ENCODE results near the gene SIX6.

The SIX6 gene

DNA sequence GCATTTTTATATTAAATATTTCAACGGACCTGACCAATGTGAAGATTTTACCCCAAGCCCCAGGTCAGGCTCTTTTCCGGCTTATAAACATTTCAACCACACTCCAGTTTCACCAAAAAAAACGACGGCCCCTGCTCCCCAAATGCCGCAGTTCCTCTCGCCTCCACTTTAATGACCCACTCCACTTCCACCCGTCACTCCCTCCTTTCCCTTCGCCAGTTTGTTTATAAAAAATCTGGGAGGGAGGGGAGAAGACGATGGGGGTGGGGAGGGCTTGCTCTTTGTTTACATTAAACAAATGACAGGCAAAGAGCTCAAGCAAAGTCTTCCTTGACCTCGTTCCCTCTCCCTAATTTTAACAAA, 5.4 kb downstream of the SIX6 start:
- no peak for DNase-seq (ENCODE audit: low read depth)

DNA sequence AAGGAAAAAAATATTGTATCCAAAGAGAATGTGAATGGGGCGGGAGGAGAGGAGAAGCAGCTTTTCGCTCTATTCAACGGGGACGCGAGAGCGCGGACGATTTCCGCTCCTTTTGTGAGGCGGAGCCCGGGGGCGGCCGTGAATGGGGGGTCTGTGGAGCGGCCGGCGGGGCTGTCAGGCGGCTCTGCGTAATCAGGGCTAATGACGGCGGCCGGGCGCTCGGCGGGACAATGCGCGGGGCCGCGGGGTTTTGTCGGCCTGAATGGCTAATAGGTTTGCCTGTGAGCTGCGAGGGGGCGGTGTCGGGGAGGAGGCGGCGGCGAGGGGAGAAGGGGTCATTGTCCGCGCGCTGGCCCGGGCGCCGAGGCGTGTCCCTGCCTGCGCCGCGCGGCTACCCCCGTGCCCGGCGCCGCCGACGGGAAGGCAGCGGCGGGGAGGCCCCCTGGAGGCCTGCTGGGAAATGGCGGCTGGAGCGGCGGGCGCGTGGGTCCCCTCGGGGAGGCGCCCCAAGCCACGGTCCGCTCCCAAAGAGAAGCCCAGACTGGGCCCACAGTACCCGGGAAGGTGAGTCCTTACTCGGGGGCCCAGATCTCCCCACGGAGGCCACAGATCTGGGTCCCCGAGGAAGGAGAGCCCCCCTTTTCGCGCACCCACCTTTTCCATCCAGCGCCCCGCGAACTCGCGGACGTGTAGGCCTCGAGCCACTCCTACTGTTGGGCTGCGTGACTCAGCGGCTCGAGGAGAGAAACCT, 6.0 kb downstream of the SIX6 start:
- DNase-seq (ENCODE audit: low read depth), result no peak

- DNase-seq (ENCODE audit: low read depth), result no peak
Measured at GRCh38 chr14:60515511-60516289, 6.8 kb downstream of the SIX6 start.

DNA sequence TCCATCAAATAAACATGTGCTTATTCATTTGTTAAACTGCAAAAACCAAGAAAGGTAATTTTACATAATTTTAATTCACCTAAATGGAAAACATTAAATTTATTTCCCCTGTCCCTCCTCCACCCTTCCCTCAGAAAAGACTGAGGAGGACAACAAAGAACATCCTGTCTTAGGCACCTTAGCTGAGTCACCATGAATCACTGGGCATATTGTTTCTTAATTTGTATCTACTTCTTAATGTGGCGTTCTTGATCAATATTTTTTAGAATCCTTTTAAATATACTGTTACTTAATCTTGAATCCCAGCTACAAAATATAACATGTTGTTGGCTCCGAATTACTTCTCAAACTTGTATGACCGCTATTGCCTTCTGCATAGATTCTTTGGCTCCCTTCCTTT, 23.5 kb downstream of the SIX6 start:
- no peak for DNase-seq (ENCODE audit: low read depth)

DNA sequence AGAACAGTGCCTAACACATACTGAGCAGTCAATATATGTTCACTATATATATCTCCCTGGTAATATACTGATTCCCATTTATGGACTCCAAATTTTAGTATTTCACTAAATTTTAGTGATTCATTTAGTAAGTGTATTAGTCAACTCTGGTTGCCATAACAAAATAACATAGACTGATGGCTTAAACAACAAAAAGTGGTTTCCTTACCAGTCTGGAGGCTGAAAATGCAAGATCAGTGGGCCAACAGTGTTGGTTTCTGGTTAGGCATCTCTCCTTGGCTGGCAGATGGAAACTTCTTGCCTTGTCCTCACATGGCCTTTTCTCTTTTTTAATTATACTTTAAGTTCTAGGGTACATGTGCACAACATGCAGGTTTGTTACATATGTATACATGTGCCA, 28.7 kb downstream of the SIX6 start:
- no peak for DNase-seq (ENCODE audit: low read depth)

DNA sequence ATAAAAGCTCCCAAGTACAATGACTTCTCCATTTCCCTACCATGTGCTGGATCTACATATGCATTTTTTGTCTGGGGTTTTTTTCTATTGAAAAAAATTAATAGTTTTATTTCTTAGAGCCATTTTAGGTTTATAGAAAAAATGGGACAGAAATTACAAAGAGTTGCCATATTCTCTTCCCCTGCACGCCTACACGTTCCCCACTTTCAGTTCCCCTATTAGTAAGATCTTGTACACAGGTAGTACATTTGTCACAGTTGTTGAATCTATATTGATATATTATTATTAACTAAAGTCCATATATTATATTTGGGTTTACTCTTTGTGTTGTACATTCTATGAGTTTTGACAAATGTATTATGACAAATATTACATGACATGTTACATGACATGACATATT, 35.7 kb downstream of the SIX6 start:
- DNase-seq (ENCODE audit: low read depth), result no peak

- no peak for DNase-seq (ENCODE audit: low read depth)
Measured at GRCh38 chr14:60553808-60554207, 44.9 kb downstream of the SIX6 start.

GRCh38 chr14:60561845-60562746, 53.1 kb downstream of the SIX6 start:
- DNase-seq (ENCODE audit: low read depth), result peak; percentile 85

All from fibroblast of the conjunctiva (primary cell).